Fibroblast of the conjunctiva (primary cell): ENCODE results near the gene SPATA32.

ENCODE experiments used
- DNase-seq: peaks from one replicate; pipeline ENCODE4 v3.0.0-alpha.2; 2010; ENCODE audit warnings: low read depth

The SPATA32 gene

DNA sequence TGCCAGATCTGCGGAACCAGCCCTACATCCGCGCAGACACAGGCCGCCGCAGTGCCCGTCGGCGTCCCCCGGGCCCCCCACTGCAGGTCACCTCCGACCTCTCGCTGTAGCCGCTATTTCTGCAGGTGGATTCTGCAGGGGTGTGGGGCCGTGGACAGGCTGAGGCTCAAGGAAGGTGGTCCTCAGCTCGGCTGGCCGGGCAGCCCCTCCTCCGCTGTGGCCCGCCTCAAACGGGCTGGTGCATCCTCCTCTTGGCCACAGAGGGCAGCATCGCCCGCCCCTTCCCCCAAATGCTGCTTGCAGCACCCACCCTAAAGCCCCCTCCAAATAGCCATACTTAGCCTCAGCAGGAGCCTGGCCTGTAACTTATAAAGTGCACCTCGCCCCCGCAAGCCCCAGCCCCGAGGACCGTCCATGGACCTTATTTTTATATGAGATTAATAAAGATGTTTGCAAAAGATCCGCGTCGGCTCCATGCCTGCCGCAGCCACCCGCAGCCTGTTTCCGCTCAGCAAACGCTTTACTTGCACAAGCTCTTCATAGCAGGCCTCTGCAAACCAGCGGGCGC lies 14.9 kb downstream of the SPATA32 start:
- no peak for DNase-seq

DNA sequence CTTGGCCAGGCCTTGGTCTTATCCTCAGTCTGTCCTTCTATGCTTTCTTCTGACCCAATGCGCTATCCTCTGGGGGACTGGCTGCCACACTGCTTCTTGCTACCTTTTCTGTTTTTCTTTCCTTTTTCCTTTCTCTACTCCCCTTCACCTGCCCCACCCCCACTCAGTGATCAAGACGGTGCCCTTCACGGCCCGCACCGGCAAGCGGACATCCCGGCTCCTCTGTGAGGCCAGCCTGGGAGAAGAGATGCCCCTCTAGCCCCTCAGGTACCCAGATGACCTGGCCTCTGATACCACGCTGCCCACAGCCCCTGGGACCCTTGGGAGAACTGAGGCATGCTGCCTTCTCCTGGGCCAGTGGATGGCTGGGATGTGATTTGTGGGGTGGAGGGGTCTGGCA lies 15.6 kb downstream of the SPATA32 start:
- no peak for DNase-seq

DNA sequence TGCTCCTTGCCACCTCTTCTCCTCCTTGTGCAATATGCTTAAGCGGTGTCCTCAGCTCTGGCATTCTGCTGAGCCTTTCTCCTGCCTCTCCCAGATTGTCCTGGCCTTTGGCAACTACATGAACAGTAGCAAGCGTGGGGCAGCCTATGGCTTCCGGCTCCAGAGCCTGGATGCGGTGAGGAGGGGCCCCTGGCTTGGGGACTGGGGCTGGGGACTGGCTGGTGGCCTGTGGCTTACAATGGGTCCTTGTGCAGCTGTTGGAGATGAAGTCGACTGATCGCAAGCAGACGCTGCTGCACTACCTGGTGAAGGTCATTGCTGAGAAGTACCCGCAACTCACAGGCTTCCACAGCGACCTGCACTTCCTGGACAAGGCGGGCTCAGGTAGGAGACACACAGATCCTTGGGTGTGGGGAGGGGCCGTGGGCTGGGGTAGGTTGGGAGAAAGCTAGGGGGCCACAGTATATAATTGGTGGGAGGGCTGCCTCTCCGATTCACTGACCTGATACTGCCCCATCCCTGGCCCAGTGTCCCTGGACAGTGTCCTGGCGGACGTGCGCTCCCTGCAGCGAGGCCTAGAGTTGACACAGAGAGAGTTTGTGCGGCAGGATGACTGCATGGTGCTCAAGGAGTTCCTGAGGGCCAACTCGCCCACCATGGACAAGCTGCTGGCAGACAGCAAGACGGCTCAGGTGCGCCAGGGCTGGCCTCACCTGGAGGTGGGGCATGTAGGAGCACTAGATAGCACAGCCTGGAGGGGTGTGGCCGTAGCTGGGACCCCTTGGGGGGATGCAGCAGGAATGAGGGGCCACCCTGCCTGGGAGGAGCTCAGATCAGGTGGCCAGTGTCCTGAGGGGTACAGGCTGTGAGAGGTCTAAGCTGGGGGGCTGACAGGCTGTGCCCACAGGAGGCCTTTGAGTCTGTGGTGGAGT lies 16.9 kb downstream of the SPATA32 start:
- no peak for DNase-seq

DNA sequence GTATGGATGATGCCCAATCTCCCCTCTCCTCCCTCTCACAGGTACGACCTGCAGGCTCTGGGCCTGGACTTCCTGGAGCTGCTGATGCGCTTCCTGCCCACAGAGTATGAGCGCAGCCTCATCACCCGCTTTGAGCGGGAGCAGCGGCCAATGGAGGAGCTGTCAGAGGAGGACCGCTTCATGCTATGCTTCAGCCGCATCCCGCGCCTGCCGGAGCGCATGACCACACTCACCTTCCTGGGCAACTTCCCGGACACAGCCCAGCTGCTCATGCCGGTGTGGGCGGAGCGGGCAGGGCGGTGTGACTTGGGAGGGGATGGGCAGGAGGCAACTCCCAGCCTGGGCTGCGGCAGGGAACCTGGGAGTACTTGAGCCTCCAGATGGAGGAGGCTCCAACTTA lies 18.1 kb downstream of the SPATA32 start:
- DNase-seq: no peak

DNA sequence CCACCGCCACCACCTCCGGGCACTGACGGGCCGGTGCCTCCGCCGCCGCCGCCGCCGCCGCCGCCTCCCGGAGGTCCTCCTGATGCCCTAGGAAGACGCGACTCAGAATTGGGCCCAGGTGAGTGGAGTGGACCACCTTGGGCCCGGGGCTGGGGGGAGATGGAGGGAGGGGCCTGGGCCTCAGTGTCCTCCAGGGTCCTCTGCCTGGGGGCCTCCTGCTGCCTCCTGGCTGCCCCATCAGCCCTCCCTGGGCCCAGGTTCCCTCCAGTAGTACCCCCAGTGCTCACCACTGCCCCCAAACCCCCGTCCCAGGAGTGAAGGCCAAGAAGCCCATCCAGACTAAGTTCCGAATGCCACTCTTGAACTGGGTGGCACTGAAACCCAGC lies 19.9 kb downstream of the SPATA32 start:
- no peak for DNase-seq

DNA sequence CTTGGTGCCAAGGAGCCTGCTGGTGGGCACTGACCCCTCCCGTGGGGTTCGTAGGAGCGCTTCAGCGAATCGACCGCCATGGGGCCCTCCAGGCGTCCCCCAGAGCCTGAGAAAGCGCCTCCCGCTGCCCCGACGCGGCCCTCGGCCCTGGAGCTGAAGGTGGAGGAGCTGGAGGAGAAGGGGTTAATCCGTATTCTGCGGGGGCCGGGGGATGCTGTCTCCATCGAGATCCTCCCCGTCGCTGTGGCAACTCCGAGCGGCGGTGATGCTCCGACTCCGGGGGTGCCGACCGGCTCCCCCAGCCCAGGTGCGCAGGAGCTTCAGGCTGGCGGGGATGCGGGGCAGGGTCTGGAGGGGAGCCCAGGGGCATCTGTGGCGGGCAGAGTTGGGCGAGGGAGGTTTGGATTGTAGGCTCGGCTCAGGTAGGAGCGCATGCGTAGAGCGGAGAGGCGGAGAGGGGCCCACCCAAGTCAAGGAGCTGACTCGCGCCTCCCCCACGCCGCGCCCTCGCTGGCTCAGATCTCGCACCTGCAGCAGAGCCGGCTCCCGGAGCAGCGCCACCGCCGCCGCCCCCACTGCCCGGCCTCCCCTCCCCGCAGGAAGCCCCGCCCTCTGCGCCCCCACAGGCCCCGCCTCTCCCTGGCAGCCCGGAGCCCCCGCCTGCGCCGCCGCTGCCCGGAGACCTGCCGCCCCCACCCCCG lies 20.4 kb downstream of the SPATA32 start:
- DNase-seq: no peak

DNA sequence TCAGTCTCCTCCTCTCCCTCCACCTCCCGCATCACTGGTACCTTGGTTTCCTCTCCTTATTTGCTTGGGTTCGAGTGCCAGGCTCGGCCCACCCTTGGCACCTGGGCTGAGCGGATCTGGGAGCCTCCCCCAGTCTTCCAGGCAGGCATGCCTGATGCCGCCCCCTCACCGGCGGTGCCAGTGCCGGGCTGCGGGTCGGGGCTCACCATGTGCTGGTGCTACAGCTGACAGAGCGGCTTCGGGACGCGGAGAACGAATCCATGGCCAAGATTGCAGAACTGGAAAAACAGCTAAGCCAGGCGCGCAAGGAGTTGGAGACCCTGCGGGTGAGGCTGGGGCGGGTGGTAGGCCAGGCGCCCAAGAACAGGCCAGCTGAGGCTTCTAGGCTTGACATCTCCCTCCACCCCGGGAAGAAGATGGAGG lies 21.0 kb downstream of the SPATA32 start:
- no peak for DNase-seq

DNA sequence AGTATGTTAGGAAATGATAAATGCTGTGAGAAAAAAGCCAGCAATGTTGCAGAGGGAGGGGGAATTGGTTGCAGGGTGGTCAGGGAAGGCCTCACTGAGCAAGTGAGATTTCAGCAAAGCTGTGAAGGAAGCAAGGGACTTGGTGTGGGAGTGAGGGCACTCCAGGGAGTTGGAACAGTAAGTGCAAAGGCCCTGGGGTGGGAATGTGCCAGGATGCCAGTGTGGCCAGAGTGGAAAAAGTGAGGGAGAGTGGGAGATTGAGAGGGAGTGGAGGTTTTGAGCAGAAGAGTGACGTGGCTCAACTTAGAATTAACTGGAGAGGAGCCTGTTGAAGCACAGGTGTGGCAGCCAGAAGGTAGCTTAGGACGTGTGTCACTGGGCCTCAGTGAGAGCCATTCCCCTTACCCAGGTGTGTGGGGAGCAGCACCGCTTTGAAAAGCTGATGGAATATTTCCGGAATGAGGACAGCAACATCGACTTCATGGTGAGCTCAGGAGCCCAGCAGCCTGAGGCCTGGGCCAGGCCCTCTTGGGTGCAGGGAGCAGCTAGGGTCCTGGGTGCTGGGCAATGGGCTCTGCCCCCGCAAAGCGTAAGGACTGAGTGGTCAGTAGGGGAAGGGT lies 23.6 kb downstream of the SPATA32 start:
- no peak for DNase-seq

DNA sequence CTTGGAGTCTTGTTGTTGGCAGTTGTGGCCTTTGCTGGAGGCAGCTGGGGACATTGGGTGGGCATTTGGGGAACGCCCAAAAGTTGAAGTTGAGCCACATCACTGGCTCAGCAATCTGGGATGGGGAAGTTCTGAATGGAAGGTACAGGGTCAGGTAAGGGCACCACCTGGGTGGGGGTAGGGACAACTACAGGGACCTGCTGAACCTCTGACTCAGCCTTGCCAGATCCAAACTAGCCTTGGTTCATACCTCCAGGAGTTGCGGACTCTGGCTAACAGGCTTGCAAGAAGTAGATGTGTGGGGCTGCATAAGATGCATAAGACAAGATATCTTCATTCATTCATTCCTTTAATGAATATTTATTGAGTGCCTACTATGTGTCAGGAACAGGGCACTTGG lies 24.2 kb downstream of the SPATA32 start:
- no peak for DNase-seq

DNA sequence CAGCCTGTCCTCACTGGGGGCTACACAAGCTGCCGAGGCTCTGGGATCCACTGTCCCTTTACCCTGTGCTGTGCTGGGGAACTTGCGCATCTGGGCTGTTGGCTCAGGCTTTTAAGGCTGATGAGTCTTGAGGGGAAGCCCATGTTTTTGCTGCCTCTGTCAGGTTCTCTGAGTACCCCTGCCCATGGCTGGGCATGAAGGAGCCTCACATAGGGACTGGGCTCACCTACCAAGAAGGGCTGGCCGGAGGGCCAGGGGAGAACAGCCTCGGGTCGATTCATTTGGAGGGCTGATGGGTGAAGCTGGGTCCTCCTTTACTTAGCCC lies 25.6 kb downstream of the SPATA32 start:
- DNase-seq: no peak

DNA sequence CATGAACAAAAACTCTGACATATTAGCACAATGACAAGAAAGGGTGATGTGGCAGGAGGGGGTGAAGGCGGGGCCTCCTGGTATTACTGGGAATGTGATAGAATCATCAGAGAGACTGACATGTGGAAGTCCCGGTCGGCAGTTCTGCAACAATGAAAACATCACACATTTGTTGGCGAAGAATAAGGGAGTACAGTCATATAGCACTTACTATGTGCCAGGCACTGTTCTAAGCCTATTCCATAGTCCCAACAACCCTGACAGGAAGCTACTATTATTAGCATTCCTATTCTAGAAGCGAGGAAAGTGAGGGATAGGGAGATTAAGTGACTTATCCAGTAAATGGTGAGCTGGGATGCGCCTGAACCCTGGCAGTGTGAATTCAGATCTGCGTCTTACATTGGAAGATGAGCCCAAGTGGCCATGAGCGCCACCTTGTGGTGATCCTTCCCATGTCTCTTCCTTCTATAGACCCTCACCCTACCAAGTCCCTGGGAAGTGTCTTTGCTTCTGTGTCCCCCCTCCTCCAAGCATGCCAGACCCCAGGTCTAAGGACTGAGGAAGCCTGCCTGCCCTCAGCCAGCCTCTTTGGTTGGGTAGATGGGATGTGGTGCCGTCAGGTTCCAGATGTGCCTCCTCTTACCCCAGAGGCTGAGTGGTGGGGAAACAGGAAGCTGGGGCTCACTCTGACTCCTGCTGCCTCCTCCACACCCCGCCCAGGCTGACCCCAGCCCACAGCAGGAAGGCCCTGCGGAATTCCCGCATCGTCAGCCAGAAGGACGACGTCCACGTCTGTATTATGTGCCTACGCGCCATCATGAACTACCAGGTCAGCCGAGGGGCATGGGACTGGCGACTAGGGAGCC lies 26.2 kb downstream of the SPATA32 start:
- peak; percentile 73 for DNase-seq

DNA sequence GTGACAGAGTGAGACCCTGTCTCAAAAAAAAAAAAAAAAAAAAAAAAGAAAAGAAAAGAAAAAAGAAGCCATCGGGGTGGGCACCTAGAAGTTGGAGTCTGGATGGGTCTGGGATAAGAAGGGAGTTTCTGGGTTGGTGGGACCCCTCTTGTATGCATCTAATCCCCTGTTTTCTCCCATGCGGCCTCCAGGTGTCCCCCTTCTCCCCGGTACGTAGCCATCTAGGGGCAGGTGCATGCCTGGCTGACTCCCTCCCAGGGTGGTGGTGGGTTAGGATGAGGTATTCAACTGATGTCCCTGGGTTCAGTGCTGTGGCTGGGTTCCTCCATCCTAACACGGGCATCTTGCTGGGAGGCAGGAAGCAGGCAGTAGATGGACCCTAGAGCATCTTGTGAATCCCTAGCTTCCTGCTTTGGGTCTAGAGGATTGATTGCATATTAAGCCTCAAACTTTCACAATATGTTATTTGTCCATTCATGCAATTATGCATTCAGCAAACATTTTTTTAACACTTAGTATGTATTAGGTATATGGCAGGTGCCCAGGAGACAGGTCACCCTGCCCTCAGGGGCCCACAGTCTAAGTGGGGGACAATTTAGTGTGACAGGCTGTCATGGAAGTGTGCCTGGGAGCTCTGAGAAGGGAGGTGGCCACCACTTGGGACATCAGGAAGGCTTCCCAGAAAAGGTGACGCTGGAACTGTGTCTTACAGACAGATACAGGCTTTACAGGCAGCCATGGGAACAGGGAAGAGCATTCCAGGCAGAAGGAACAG lies 27.1 kb downstream of the SPATA32 start:
- no peak for DNase-seq

DNA sequence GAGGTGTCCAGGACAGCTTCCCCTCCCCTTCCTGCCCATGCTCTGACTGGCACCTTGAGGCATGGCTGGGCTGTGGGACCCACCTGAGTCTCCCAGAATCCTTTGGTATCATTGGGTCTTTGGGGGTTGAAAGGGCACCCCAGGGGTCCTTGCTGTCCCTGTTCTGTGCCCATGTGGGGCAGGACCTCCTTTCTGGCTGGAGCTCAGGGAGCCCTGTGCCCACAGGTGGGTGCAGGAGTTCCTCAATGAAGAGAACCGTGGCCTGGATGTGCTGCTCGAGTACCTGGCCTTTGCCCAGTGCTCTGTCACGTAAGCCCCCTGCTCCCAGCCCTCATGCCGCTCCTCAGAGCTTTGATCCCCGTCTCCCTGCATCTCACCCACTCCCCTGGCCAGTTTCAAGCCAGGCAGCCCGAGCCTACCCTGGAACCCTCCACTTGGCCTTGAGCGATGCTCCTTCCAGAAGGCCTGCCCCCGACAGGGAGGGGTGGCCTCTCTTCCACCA lies 28.4 kb downstream of the SPATA32 start:
- no peak for DNase-seq

DNA sequence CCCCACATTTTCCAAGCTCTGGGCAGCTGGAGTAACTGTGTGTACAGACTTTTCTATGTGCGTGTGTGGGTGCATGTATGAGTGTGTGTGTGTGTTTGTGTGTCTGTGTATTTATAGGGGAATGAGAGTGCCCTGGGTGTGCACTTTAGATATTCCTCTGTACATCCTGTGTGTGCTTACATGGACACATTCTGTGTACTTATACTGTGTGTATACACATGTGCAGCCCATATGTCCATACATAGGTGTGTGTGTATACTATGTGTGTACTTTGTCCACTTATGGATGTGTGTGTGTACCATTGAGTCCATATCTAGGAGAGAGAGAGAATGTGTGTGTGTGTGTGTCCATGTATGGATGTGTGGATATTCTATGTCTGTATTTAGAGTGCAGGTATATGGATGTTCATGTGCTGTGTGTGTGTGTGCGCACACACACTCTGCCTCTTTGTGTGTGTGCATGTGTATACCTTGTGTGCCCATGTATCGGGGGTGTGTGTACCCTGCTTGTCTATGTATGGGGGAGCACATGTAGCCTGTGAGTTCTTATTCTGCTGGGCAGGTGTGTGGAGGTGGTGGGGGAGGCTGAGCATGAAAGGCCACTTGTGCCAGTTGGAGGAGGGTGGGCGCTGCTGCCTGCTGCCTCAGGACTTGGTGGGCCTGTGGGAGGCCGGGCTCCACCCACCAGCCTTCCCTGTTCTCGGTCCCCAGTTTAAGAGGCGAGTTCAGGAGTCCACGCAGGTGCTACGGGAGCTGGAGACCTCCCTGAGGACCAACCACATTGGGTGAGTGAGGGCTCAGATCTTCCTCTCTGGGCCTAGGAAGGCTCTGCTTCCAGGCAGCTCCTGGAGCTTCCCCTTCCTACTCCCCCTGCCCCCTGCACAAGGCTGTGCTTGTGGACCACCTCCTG lies 29.1 kb downstream of the SPATA32 start:
- DNase-seq: no peak

DNA sequence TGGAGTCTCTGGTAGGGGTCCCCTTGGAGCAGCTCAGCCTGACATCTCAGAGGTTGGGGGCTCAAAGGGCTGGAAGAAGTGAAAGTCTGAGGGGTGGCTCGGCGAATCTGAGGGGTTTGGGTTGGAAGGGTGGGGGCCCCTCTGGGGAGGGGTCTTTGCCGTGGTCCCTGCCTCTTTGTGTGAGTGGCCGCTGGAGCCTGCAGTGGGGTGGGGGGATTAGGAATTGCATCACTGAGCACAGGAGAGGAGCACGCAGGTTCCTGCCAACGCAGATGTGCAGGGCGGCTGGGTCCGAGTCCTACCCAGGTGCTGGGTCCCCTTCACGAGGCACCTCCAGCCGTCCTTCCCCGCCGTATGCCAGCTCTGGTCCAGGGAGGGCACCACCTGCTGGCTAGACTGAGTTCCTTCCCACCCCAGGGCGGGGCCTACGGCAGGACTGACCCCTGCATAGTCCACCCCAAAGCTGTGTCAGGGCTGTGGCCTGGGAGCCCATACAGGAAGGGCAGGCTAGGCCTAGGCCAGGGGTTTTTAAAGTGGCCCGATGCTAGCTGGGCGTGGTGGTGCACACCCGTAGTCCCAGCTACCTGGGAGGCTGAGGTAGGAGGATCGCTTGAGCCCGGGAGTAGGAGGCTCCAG lies 30.3 kb downstream of the SPATA32 start:
- no peak for DNase-seq

DNA sequence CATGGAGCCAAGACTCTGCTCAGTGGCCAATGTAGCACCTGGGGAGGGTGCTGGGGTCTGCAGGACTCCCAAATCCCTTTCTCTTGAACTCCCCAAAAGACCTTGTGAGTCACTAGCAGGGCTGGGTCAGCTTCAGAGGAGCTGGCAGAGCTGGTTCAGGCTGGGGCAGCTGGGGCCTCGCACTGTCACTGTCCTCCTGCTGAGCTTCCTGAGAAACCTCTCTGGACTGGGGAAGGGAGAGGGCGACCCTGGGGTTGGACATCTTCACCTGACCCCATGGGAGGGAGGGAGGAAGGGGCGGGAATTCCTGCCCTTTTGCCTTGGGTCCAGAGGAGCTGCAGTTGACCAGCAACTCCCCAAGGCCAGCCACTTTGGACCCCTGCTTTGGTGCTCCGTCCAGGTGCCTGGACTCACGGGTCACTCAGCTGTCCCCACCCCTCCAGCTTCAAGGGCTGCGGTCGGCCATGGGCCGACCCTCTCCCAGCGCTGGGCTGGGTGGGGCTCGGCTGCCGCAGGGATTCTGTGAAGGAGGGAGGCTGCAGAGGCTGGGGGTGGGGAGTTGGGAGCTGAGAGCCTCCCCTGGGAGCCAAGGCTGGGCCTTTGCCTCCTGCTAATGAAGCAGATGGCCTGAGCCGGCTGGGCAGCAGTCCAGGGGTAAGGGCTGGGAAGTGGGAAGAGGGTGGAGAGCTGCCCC lies 31.0 kb downstream of the SPATA32 start:
- no peak for DNase-seq

DNA sequence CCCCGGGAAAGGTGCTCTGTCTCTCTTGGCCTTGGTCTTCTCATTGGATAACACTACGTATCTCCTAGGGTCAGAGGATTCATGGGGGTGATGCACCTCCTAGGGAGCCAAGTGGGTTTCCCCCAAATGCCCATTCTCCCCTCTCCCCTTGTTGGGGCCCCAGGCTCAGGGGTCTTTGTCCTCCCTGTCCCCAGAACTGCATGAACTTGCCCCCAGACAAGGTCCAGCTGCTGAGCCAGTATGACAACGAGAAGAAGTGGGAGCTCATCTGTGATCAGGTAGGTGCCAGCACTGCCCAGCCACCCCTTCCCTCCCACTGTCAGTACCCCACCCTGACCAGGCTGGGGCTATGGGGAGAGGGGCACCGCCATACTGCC lies 31.5 kb downstream of the SPATA32 start:
- DNase-seq: no peak

DNA sequence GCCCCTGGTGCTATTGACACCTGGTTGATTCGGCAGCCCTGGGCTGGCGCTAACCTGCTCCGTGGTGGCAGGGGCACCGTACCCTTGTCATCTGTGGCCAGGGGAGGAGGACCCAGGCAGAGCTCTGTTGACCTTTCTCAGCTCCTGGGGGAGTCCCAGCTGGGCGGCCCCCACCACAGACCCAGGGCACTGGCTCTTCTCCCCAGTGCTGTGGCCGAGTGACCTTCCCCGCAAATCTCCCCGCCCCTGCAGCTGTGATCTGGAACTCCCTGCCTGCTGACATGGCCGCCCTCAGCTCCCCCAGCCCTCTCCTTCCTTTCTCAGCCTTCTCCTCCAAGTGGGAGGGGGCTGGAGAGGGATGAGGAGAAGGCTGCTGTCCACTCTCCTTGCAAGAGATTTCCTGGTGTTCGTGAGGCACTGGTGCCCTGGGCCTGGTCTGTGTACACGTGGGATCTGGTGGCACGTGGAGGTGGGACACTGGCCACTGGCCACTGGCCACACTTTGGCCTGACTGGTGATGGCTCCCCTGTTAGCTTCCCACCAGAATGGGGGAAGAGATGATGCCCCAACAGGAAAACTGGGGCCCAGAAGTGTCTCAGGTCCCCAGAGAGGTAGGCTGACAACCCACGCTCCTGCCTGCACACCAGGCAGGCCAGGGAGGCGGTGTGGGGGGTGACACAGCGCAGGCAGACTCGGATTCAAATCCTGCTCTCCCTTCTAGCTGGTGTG lies 32.0 kb downstream of the SPATA32 start:
- DNase-seq: no peak
